AG04450 (cell line): ENCODE data around the gene TEK. TPM values are rescaled to one million over a fixed set of nuclear protein-coding genes. Genes with fewer than 3 reads are reported as not detected.

Experiments used
- CTCF ChIA-PET: fragments of 300-600, 350-600 bp; formaldehyde crosslinking; extraction: SDS; loops from one replicate; lab custom pipeline; 2022; ENCODE audit warnings: antibody characterized with exemption, inconsistent platforms; lab: Charles Lee
- POLR2A ChIA-PET: fragments of 350-600 bp; formaldehyde crosslinking; extraction: SDS; loops from one replicate; lab custom pipeline; 2021; ENCODE audit warnings: antibody characterized with exemption, inconsistent platforms; lab: Yijun Ruan, JAX
- DNase-seq: peaks from one replicate; pipeline ENCODE4 v3.0.0-alpha.2; 2011; ENCODE audit warnings: low read depth, low spot score
- H3K27ac ChIP-seq: one replicate; pipeline ENCODE4 v1.5.1; 2012; ENCODE audit warnings: low read depth, low read length, control low read depth
- H3K27me3 ChIP-seq: one replicate; pipeline ENCODE4 v1.6.0; 2012; ENCODE audit warnings: low read length; ENCODE audit not compliant: control insufficient read depth, insufficient read depth
- H3K4me3 ChIP-seq: 2 replicates; pipeline ENCODE4 v1.5.1; 2011; ENCODE audit warnings: mild to moderate bottlenecking, low read depth, low read length, control low read depth
- H3K9me3 ChIP-seq: 2 replicates; pipeline ENCODE4 v1.5.1; 2012; ENCODE audit warnings: low read length; ENCODE audit not compliant: control insufficient read depth, insufficient read depth
- CTCF ChIP-seq: IDR thresholded peaks from 2 replicates; pipeline ENCODE4 v1.5.1; 2011; ENCODE audit warnings: low read depth, low read length, control low read depth, inconsistent platforms
- polyA plus RNA-seq: library from polyadenylated mRNA; depleted of rRNA; stranded (reverse); fragments of >200 nt; gene quantifications from 2 replicates; pipeline ENCODE4 v1.2.3, GENCODE V29; 2011

Gene TEK
- polyA plus RNA-seq, 1 experiment: 35.2 TPM

GRCh38 chr9:27157097-27157496 lies 48.1 kb downstream of the TEK start:
- Histone ChIP-seq H3K27ac (no peak overlapping the region), H3K4me3 (no peak overlapping the region), H3K9me3 (no peaks in the 10 kb centered on the region; the same call in 1 of the 2 replicates), H3K27me3 (no peaks in the 10 kb centered on the region)
- CTCF ChIA-PET: no interaction called here
- POLR2A ChIA-PET: interaction anchor here (0.9 kb wide), 1 partner anchor 32 kb away, joined by 3 read pairs; no protein-coding TSS in a partner anchor
- no peak for DNase-seq
- TF ChIP-seq CTCF: no peak

GRCh38 chr9:27157736-27158135 lies 48.7 kb downstream of the TEK start:
- no peak for DNase-seq
- no peak overlapping the region for H3K27ac ChIP-seq
- no peak for TF ChIP-seq CTCF
- H3K4me3 ChIP-seq: no peak overlapping the region
- no peaks in the 10 kb centered on the region; the same call in 1 of the 2 replicates for H3K9me3 ChIP-seq
- ChIA-PET POLR2A (no interaction called here), CTCF (no interaction called here)
- no peaks in the 10 kb centered on the region for H3K27me3 ChIP-seq

GRCh38 chr9:27160636-27161035 lies 51.6 kb downstream of the TEK start:
- no peak for TF ChIP-seq CTCF
- H3K9me3 ChIP-seq: no peaks in the 10 kb centered on the region
- no peak overlapping the region for H3K4me3 ChIP-seq
- DNase-seq: no peak
- ChIA-PET CTCF (interaction anchor here (1.1 kb wide), 1 partner anchor 127 kb away, joined by 3 read pairs; no protein-coding TSS in a partner anchor), POLR2A (no interaction called here)
- no peaks in the 10 kb centered on the region for H3K27me3 ChIP-seq
- H3K27ac ChIP-seq: no peak overlapping the region

GRCh38 chr9:27162045-27162444 lies 53.0 kb downstream of the TEK start:
- ChIA-PET POLR2A (interaction anchor here (1.0 kb wide), 1 partner anchor 37 kb away, joined by 3 read pairs; no protein-coding TSS in a partner anchor), CTCF (no interaction called here)
- peak; percentile 34 for DNase-seq
- Histone ChIP-seq H3K27ac (no peak overlapping the region), H3K27me3 (no peaks in the 10 kb centered on the region), H3K9me3 (no peaks in the 10 kb centered on the region), H3K4me3 (no peak overlapping the region)
- TF ChIP-seq CTCF: no peak

GRCh38 chr9:27165068-27165467 lies 56.0 kb downstream of the TEK start:
- POLR2A ChIA-PET: no interaction called here
- H3K4me3 ChIP-seq: no peak overlapping the region
- H3K9me3 ChIP-seq: no peaks in the 10 kb centered on the region
- no peak for TF ChIP-seq CTCF
- H3K27me3 ChIP-seq: no peaks in the 10 kb centered on the region
- CTCF ChIA-PET: no interaction called here
- H3K27ac ChIP-seq: no peak overlapping the region
- DNase-seq: no peak
